Stimulated activated CD8-positive, alpha-beta memory T cell treated with anti-CD3 and anti-CD28 coated beads, Interleukin-7, amount 100 ng/mL, for 4 hours (primary cell): ENCODE measurements around the gene TXNRD2.
"Not testable (repeated sequence)": the region's sequence is repeated elsewhere in the genome, so short reads cannot be mapped to it uniquely, and the experiment has no call there.

Experiments used
- DNase-seq, 2 donors: peaks; one replicate each; pipeline ENCODE4 v3.0.0-alpha.2; 2020; ENCODE audit warnings: low read depth in 2 of 2

TXNRD2 gene

DNA sequence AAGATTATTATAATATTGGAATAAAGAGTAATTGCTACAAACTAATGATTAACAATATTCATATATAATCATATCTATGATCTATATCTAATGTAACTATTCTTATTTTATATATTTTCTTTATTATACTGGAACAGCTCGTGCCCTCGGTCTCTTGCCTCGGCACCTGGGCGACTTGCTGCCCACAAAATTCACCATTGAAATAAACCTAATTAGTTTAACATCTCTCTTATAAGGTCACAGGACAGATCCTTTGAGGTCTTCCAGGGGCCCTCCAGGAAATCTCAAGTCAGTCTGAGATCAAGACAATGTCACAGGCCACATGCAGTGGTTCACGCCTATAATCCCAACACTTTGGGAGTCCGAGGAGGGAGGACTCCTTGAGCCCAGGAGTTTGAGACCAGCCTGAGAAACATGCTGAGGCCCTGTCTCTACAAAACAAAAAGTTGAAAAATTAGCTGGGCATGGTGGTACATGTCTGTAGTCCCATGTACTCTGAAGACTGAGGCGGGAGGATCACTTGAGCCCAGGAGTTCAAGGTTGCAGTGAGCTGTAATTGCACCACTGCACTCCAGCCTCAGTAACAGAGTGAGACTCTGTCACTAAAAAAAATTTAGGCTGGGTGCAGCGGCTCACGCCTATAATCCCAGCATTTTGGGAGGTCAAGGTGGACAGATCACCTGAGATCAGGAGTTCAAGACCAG lies 6.6 kb upstream of the TXNRD2 start:
- no peak for DNase-seq

DNA sequence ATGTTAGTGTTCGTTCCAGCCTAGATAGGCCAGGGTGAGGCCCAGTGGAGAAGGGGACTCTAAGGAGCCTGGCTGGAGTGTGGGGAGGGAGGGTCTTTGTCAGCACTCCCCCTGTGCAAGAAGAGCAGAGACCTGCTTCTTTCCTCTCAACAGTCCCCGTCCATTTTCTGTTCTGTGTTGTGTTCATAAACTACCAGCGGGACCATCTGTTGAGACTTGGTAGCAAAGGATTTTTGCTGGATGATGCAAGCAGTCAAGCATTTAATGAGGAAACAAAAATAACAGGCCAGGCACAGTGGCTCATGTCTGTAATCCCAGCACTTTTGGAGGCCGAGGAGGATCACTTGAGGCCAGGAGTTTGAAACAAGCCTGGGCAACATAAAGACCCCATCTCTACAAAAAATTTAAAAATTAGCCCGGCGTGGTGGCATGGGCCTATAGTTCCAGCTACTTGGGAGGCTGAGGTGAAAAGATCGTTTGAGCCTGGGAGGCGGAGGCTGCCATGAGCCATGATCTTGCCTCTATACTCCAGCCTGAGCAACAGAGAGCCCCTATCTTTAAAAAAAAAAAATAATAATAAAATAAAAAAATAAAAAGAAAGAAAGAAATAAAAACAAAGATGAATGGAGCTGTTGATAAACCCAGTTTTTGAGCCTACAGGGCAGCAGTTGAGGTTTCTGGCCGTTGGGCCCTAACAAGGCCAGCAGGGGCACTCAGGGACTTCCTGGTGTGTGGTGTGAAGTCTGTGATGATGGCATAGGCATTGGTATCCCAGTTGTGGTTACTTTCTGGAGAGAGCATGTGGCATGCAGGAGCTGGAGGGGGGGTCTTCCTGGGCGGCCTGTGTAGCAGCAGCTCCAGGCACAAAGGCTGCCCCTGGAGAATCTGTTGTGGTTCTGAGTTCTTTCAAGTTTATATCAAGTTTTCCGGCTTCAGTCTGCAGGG lies 1.7 kb upstream of the TXNRD2 start:
- no peak for DNase-seq

DNA sequence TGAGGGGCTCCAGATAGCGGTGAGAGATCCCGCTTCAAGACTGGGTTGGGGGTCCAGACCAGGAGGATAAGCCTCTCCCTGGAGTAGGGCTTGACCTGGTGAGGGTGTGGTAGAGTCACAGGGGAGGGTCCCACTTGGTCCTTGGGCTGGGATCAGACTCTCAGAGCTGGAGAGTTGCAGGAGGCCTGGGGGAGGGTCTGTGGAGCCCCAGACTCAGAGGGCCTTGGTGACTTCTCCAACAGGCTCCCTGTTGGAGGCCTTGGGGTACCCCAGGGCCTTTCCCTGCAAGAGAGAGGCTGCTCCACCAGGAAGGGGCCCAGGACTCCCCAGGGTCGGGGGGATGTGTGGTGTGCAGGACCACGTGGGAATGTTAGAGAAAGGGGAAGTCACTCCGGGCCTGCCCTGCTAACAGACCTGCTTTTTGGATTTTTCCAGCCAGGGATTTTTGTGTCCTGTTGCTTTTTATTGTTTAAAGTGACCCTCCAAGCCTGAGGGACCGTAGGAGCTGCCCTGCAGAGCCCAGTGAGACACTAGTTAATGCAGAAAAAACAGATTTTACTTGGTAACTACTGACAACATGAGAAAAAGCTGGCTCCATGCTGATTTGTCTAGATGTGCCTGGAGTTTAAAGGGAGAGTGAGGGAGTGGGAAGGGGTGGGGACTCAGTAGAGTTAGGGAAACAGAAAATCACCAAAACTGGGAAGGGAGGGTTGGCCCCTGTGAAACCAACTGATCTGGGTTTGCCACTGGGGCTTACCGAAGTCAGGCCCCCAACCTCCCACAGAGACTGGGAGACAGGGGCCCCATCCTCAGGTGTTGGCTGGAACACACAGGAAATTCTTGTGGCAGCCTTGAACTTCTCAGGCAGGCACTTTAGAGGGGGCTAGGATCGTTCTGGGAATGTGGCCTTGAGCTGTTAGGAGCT lies 801 bp upstream of the TXNRD2 start:
- no peak for DNase-seq

DNA sequence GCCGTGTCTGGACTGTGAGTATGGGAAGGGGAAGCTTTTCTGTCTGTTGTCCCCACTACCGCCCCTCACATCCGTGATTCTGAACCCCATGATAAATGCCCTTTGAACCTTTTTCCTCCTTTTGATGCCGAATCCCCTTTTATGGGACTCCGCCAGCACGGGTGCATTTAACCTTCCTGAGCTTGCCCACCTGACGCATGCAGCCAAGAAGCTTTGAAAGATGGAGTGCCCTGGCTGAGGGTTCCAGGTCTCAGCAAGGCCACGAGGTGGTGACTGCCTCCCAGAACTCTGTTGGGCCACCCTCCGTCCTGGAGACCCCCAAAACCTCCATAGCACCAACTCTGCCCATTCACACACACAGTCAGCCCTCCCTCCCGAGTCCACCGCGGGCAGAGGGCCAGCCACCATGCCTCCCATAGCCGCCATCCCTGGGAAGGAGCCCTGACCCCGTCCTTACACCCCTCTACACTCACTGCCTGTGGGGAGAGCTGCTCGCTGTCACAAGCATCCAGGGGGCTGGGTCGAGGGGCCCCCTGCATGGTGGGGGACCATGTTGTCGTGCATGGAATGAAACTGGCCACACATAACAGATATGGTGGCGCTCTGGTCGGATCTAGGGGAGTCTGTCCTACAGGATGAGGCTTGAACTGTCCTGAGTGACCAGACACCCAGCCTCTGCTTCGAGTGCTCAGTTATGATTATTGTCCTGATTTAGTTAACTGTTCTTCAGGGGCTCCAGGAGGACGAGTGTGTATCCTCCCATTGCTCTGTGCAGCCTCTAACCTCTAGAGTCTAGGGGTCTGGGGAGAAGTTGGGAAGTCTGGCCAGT lies 868 bp downstream of the TXNRD2 start:
- DNase-seq = no peak

DNA sequence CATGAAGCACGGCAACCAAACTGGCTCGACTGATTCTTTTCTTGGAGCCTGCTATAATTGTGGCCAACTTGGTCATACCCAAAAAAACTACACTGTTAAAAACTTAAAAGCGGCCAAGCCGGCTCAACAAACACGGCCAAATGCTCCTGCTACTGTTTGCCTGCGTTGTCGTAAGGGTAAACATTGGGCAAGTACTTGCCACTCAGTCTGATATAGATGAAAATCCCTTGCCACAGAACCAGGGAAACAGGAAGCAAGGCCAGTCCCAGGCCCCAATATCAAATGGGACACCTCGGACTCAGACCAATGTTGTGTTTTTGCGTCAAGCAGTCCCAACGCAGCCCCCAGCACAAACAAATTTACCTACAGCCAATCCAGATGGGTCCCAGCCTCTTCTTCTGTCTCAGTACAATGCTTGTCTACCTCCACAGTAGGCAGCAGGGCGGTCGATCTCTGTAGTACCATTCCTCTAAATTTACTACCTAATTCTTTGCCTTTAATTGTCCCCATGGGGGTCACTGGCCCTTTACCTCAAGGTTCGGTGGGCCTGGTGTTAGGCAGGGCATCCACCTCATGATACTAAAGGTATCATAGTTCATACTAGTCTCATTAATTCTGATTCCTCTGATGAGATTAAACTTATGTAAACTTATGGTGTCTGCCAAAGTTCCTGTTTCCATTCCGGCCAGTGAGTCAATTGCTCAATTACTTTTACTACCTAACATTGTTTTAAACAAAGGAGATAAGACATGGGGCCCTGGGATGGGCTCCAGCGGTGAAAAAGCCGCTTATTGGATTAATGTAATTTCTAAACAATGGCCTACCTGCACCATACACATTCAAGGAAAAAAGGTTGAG lies 3.8 kb downstream of the TXNRD2 start:
- DNase-seq = no peak

DNA sequence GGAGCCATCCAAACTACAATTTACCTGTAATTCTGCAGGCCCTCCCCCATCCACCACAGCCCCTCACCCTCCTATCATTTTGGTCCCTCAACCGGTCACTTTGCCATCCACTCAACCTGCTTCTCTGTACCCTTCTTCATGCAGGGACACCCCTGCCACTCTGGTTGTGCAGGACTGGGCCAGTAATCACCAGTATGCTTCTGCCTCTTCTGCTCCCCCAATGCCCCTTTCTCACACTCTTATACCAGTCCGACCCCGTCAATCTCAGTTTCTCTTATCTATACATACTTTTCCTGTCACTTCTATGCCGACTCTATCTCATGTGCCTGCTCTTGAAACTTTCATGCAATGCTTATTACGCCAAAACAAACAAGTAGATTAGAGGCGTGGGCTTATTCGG lies 5.1 kb downstream of the TXNRD2 start:
- no peak for DNase-seq

DNA sequence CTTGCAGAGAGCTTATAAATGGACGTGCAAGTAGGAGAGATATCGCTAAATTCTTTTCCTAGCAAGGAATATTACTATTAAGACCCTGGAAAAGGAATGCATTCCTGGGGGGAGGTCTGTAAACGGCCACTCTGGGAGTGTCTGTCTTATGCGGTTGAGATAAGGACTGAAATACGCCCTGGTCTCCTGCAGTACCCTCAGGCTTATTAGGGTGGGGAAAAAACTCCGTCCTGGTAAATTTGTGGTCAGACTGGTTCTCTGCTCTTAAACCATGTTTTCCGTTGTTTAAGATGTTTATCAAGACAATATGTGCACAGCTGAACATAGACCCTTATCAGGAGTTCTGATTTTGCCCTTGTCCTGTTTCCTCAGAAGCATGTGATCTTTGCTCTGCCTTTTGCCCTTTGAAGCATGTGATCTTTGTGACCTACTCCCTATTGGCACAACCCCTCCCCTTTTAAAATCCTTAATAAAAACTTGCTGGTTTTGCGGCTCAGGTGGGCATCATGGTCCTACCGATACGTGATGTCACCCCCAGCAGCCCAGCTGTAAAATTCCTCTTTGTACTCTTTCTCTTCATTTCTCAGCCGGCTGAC lies 6.4 kb downstream of the TXNRD2 start:
- DNase-seq = not testable (repeated sequence)

DNA sequence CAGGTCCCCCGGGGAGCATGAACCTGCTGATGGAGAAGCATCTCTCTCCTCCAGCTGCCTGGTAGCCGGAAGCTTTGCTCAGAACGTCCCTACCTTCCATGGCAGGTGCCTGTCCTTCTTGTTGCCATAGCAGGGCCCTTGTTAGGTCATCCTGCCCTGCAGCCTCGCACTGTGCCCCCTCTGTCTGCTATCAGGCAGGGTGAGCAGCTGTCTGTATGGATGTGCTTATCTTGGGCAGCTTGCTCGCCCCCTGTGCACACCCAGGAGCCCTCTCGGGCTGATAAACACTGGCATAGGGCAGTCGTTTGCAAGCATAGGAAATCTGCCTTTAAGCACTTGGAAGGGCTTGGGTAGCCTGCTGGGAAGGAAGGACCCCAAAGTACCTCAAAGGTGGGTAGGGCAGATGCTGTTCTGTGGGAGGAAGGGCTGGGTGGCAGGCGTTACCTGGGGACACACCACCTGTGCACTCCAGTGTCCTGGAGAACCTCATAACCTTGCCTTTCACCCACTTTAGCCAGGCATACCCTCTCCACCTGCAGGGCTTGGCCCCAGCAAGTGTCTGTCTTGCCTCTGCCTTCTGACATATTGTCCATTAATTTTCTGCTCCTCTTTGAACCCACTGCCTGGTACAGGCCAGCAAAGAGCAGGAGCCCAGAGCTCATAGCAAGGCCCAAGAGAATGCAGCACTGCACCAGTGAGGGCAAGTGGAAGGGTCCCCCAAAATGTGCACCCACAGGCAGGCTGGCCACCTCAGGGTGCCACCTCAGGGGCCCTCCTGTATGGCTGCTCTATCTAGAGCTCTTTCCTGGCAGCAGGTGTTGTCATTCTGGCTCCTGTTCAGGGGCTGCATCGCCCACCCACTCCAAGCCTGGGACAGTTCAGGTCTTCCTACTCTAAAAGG lies 8.0 kb downstream of the TXNRD2 start:
- DNase-seq = no peak

DNA sequence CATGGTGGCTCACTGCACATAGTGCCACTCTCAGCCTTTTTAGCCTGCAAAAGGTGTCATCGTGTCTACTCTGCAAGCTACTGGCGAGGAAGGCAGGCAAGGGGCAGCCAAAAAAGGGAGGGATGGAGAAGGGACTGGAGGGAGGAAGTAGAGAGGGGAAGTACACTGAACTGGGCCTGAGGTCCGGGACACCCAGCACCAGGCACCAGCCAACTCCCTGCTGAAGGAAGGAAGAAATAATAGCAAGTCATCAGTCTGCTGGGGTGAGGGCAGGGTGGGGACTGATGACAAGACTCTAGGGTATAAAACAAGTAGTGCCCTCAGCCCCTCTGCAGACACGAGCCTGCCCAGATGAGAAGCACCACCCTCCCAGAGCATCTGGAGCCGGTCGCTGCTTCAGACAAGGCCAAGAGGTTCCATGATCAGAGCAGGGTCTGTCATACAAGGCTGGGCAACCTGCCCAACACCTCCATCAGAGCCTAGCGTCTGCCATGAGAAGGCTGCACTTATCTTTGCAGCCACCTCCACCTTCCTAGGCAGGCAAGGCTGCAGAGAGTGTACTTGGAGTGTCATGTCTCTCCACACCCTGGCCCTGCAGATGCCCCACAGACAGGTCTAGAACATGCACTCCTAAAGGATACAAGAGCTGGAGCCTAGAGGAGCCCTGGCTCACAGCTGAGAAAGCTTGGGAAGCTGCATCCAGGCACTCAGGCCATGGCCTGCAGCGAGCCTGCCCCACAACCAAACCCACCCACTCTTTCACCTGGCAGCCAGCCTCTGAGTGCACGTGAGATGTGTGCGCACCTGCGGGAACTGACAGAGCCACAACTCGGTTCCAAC lies 9.0 kb downstream of the TXNRD2 start:
- no peak for DNase-seq

DNA sequence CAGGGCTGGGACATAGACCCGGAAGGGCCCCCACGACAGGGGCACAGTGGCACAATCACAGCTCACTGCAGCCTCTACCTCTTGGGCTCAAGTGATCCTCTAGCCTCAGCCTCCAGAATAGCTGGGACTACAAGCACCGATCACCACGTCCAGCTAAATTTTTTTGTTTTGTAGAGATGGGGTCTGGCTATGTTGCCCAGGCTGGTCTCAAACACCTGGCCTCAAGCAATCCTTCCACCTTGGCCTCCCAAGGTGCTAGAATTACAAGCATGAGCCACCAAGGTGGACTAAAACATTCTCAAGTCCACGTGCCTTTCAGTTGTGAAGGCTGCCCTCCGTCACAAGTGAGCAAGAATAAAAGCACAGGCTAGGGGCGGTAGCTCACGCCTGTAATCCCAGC lies 10.1 kb downstream of the TXNRD2 start:
- DNase-seq = no peak

DNA sequence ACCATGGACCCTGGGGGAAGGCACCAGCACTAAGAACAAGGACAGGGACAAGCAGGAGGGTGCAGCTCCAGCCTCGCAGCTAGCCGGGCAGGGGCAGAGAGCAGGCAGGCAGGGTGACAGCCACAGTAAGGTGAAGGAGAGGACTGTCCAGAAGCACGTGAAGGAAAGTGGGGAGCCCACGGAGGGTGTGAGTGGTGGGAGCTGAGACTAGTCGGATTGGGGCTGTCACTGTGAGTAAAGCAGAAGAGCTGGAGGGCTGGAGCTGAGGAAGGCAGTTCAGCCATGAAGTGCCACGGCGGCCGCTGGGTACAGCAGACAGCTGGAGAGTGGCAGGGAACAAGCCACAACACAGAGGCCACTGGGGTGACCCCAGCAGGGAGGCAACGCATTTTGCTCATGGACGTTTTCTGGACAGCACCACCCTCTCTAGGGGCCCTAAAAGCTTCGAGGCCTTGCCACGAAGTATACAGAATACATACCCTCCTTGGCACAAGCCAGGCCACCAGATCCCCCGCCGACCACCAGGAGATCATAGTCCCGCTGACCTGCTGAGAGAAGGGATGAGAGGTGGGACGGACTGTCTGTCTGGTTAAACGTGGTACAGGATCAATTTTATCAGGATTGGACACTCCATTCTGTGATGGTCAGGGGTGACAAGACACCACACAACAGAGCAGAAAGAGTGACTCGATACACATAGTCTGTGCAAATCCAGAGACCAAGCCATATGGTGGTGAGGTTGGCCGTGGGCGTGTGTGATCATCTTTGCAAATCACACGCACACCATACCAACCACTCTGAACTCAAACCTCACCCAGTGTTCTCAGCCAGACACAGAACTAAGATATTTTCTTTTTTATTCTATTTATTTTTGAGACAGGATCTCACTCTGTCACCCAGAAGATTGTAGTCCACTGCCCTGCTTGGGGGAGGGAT lies 10.8 kb downstream of the TXNRD2 start:
- no peak for DNase-seq

DNA sequence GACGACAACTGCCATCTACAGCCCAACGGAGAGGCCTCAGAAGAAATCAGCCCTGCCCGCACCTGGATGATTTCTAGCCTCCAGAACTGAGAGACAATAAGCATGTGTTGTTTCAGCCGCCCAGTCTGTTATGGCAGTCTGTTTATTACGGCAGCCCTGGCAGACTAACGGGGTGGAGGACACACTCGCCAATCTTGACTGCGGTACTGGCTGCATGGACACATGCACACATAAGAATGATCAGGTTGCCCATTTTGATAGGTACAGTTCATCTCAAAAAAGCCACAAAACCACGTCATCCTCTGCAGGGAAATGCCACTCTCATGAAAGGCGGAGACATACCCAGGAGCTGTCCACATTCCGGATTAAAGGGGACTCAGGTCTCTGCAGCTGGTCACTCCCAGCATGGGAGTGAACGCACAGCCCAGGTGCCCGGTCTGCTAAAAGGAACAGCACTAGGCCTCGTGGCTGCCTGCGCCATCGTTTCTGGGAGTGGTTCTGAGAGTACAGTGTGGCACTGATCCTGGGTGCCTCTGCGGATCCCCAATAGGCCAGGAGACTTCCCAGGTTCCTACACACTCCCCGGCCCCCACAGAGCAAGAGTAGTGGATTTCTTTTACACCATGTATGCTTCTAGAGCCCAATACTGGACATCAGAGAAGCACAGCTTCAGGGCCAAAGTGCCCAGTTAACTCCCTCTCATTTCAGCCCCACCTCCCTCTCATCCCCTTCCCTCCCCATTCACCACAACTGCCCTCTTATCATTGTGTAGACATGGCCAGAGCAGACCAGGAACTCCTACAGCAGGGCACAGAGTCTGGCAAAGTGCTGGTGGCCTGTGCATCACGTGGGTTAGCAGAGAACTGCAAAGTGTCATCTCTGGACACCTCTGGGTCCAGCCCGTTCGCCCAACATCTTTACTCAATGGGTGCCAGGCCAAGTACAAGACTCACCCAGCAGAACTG lies 11.8 kb downstream of the TXNRD2 start:
- no peak for DNase-seq

DNA sequence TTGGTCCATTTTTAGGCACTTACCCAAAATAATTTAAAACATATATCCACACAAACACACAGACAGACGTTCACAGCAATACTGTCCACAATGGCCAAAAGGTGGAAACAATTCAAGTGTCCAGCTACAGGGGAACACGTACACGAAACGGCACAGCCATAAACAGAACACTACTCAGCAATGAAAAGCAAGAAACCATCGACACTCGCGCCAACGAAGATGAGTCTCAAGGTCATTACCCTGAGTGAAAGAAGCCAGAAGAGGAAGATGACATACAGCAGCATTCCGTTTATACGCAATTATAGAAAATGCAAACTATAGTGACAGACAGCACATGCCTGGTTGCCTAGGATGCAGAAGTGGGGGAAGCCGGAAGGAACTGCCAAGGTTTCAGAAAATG lies 13.4 kb downstream of the TXNRD2 start:
- DNase-seq = no peak

DNA sequence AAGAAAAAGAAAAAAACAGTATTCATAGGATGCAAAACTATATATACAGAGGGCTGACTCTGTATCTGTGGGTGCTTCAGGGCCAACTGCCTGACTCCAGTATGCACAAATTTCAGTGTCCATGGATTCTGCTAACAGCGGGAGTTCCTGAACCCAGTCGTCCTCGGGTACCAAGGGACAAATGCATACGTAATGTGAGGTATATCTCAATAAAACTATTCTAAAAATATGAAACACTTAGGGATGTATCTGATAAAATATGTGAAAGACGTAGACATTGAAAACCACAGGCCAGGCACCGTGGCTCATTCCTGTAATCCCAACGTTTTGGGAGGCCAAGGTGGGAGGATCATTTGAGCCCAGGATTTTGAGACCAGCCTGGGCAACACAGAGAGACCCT lies 13.9 kb downstream of the TXNRD2 start:
- no peak for DNase-seq

DNA sequence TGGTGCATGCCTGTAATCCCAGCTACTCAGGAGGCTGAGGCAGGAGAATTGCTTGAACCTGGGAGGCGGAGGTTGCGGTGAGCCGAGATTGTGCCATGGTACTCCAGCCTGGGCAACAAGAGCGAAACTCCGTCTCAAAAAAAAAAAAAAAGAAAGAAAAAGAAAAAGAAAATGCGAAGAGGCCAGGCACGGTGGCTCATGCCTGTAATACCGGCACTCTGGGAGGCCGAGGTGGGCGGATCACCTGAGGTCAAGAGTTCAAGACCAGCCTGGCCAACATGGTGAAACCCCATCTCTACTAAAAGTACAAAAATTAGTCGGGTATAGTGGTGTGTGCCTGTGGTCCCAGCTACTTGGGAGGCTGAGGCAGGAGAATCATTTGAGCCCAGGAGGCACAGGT lies 15.6 kb downstream of the TXNRD2 start:
- DNase-seq = not testable (repeated sequence)
